Right ventricle myocardium inferior (tissue), 1 donor: Measurements from ENCODE around the gene DPP3. TPM values are rescaled to one million over a fixed set of nuclear protein-coding genes. Genes with fewer than 3 reads are reported as not detected.
A peak's percentile ranks its signal among the peaks of the same experiment; 100 is the strongest.
"Not testable (repeated sequence)": the region's sequence is repeated elsewhere in the genome, so short reads cannot be mapped to it uniquely, and the experiment has no call there.

Experiments used
- ATAC-seq: fragments of 200-7000 bp; cut with Tn5 transposase; one replicate; pipeline ENCODE4 v1.9.1; 2020; ENCODE audit warnings: mild to moderate bottlenecking, moderate library complexity
- DNase-seq: peaks from one replicate; pipeline ENCODE4 v3.0.0; 2021; ENCODE audit errors: missing footprints
- intact Hi-C: fragments of 100-400 bp; cut with DNase I; formaldehyde crosslinking; loops from one replicate; pipeline ENCODE4 v1.11.0; 2022
- long read RNA-seq: library from polyadenylated mRNA; unstranded; transcript quantifications from one replicate; pipeline ENCODE4 v2.0.0, GENCODE V29; 2021
- total RNA-seq: library from RNA; stranded (reverse); fragmentation: NEBNext Ultra II Directional; extraction: Animal tissue kit (Norgen Biotek cat#: 25700); gene quantifications from one replicate; pipeline ENCODE4 v1.2.1, GENCODE V29; 2021
- donor health status: DM: no; HTN: yes; CAD: no; lungs with severe emphysema.

The DPP3 gene, protein sequence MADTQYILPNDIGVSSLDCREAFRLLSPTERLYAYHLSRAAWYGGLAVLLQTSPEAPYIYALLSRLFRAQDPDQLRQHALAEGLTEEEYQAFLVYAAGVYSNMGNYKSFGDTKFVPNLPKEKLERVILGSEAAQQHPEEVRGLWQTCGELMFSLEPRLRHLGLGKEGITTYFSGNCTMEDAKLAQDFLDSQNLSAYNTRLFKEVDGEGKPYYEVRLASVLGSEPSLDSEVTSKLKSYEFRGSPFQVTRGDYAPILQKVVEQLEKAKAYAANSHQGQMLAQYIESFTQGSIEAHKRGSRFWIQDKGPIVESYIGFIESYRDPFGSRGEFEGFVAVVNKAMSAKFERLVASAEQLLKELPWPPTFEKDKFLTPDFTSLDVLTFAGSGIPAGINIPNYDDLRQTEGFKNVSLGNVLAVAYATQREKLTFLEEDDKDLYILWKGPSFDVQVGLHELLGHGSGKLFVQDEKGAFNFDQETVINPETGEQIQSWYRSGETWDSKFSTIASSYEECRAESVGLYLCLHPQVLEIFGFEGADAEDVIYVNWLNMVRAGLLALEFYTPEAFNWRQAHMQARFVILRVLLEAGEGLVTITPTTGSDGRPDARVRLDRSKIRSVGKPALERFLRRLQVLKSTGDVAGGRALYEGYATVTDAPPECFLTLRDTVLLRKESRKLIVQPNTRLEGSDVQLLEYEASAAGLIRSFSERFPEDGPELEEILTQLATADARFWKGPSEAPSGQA
- 15.8 TPM for total RNA-seq
- long read RNA-seq, partial matches to known transcripts = 3 of 10 reads
- long read RNA-seq, other reads (novel, unspliced or antisense) = 2 of 10 reads

DNA sequence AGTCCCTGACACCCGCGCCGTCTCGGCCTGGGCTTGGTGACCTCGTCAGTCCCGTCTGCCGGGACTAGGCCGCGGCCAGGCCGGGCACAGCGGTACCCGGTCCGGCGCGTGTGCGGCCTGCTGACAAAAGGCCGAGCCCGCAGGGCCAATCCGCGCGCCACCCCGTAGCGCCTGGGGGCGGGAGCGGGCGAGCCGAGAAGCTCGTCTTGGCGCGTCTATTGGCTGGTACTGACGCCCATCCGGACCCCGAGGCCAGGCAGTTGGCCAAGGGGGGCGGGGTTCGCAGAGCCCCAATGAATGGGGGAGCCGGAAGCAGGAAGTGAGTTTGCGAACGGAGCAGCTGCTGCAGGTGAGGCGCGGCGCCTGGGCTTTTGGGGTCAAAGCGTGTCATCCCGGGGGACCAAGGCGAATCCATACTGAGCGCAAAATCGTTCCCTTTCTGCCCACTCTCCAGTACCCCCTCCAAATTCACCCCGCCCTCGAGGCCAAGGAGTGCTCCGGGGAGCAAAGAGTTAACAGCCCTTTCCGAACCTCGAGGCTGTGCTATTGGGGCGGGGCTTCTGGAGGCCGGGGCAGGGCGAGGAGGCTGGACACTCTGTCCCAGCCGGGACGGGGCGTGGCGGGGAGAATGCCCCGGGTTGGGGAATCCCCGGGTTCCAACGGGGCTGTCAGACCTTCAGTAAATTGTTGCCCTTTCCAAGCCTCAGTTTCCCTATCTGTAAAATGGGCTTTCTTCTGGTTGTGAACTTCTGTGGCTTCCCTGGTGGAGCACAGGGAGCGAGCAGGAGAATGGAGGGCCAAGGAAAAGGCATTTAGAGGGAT lies at the start of gene DPP3:
DPP3 (plus strand) TSS at position 318 of the 822 bp plus-strand sequence. CDS start 1,767 bp downstream, outside the sequence.
- ATAC-seq = peak; percentile 96
- intact Hi-C loops = loop anchor here (2.0 kb wide), 1 partner anchor 14 kb away; the partner anchor contains the start of gene PELI3
- peak; percentile 98 for DNase-seq

DNA sequence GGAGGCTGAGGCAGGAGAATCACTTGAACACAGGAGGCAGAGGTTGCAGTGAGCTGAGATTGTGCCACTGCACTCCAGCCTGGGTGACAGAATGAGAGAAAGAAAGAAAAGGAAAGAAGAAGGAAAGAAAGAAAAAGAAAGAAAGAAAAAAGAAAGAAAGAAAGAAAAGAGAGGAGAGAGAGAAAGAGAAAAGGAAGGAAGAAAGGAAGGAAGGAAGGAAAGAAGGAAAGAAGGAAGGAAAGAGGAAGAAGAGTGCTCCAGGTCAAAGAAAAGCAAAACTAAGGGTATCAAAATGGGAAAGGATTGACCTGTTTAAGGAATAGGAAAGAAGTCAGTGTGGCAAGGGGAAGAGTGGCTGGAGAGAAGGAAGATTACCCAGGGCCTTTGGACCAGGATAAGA lies 48.9 kb upstream of the DPP3 start:
- ATAC-seq, DNase-seq, intact Hi-C loops: not testable (repeated sequence)

DNA sequence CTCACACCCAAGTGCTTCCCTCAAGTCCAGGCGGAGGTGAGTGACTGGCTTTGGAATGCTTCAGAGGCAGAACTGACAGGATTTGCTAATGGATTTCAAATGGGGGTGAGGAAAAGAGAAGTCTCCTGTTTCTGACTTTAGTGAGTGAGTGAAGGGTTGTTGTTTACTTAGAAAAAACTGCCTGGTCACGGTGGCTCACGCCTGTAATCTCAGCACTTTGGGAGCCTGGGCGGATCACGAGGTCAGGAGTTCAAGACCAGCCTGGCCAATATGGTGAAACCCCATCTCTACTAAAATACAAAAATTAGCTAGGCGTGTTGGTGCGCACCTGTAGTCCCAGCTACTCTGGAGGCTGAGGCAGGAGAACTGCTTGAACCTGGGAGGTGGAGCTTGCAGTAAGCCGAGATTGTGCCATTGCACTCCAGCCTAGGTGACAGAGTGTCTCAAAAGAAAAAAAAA lies 48.3 kb upstream of the DPP3 start:
- not testable (repeated sequence) for ATAC-seq

DNA sequence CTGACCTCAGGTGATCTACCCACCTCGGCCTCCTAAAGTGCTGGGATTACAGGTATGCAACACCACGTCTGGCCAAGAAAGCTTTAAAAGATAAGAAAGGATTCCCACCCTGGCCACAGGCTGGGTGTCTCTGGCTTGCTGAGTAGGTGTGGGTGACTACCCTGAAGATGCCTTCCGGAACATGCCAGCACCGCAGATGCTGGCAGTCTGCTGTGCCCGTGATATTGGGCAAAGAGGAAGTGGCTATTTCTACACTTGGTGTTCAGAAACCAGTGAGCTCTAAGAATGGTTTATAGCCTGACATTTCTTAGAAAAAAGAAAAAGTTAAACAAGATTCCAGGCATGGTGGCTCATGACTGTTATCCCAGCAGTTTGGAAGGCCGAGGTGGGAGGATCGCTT lies 47.6 kb upstream of the DPP3 start:
- no peak for DNase-seq
- ATAC-seq = no peak
- intact Hi-C loops = no loop called here

More for the DNA sequence above, 48.3 kb upstream of the DPP3 start:
- intact Hi-C loops, DNase-seq: not testable (repeated sequence)

DNA sequence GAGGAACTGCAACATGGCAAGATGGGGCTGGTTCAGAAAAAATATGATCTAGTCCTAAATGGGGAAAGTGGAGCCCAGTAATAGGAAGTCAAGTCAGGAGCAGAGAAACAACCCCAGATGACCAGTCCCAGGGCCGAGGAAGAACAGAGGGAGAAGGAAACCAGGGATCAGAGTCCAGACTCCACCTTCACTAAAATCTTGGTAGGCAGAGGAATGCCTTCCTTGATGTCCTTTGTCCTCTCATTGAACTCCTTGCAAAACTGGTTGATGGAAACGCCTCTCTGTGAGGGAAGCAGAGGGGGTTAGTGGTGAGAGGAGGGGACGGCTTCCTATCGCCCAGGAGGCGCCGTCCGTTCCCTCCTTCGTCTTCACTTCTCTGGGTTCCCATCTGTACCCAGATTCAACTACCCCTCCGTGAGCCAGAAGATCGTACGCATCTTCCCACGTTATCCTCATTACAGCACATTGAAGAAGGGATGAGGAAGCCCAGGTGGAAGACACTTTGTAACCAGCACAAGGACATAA lies 42.2 kb upstream of the DPP3 start:
- intact Hi-C loops = no loop called here
- ATAC-seq (no peak), DNase-seq (no peak)

DNA sequence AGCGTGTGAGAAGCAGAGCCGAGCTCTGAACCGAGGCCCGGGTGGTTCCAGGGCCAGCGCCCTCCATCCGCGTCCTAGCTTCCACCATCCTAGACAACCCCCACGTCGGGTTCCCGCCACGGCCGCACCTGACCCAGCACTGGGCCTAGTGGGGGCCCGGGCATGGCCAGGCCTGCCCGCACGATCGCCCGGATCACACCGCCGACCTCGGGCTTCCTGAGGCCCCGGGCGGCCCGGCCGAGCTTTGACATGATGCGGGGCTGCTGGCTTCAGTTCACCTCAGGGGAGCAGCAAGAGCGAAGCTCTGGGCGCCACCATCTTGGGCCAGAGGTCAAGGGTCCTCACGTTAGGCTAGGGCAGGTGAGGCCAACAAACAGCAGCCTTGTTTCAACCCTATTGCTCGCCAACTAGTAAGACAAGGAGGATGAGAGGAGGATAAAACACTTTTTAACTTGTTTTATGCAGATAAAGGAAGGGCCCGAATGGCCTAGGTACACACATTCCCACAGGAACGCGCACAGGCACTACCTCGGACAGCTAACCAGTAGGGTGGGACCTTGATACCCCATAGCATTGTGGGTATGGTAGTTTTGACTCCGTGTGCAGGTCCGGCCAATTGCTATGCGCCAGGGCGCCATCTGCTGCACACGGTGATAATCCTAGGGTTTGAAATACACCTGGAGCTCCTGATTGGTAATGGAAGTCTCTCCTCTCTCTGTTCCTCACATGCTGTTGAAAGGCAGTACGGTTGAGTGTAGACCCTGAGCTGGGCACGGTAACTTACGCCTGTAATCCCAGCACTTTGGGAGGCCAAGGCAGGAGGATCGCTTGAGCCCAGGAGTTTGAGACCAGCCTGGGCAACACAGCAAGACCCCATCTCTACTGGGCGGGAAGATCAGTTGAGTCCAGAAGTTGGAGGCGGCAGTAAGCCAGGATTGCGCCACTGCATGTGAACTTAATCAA lies 41.4 kb upstream of the DPP3 start, which contains the start of gene MRPL11:
MRPL11 (minus strand) TSS at position 345 of the 963 bp plus-strand sequence; CDS start at position 251, 94 bp downstream.
- peak; percentile 100 for ATAC-seq
- intact Hi-C loops = no loop called here
- DNase-seq = peak; percentile 94

DNA sequence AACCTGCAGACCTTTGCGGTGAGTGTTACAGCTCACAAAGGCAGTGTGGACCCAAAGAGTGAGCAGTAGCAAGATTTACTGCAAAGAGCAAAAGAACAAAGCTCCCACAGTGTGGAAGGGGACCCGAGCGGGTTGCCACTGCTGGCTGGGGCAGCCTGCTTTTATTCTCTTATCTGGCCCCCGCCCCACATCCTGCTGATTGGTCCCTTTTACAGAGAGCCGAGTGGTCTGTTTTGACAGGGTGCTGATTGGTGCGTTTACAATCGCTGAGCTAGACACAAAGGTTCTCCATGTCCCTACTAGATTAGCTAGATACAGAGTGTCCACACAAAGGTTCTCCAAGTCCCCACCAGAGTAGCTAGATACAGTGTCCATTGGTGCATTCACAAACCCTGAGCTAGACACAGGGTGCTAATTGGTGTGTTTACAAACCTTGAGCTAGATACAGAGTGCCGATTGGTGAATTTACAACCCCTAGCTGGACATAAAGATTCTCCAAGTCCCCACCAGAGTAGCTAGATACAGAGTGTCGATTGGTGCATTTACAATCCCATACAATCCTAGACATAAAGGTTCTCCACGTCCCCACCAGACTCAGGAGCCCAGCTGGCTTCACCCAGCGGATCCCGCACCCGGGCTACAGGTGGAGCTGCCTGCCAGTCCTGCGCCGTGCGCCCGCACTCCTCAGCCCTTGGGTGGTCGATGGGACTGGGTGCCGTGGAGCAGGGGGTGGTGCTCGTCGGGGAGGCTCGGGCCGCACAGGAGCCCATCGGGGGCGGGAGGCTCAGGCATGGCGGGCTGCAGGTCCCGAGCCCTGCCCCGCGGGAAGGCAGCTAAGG lies 39.9 kb upstream of the DPP3 start:
- intact Hi-C loops = not testable (repeated sequence)

DNA sequence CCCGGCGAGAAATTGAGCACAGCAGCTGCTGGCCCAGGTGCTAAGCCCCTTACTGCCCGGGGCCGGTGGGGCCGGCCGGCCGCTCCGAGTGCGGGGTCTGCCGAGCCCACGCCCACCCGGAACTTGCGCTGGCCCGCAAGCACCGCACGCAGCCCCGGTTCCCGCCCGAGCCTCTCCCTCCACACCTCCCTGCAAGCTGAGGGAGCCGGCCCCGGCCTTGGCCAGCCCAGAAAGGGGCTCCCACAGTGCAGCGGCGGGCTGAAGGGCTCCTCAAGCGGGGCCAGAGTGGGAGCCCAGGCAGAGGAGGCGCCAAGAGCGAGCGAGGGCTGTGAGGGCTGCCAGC lies 39.3 kb upstream of the DPP3 start:
- ATAC-seq, DNase-seq, intact Hi-C loops: not testable (repeated sequence)

More for the DNA sequence above, 39.9 kb upstream of the DPP3 start:
- not testable (repeated sequence) for ATAC-seq, DNase-seq

DNA sequence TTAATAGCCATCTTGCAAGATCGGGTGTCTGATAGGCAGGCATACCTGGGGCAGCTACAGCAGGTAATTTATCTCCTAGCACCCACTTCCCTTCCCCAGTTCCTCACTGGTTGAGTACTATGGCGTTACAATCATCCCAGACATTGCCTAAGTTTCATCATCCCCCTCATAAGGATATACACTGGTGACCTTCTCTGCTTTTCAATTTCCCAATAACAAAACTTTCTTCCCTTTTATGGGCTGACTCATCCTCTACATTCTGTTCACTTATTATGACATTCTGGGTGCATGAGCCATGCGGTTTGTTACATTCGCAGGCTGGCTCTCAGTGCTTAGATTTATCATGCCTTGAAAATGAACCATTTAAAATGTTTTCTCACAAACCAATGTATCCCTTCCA lies 36.6 kb upstream of the DPP3 start:
- DNase-seq = no peak
- no peak for ATAC-seq
- intact Hi-C loops = no loop called here

DNA sequence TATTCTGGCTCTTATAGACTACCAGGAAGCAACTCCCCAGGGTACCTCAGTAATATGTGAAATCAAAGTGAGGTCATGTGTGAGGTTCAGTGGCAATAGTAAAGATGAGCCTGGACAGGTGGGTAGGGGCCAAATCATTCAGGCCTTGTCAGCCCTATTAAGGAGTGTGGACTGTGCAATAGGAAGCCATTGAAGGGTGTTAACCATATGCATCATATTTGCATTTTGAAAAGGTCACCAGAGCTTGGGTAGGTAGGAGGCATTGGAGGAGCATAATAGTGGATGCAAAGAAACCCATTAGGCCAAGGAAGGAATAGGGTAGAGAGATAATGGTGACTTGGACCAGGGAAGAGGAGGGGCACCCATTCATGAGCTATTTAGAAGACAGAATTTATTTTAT lies 33.2 kb upstream of the DPP3 start:
- DNase-seq (no peak), ATAC-seq (no peak)
- intact Hi-C loops = no loop called here

DNA sequence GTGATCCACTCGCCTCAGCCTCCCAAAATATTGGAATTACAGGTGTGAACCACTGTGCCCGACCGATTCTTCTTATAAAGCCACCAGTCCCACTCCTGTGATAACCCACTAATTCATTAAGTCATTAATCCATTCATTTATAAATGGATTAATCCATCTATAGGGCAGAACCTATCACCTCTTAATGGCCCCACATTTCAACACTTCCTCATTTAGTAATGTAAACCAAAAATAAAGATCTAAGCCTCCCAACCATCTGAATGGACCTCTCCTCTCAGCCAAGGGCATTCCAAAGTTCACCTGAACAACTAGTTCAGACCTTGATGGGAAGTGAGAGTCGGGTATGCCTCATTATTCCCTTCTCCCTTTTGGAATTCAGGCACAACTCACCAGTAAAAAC lies 31.7 kb upstream of the DPP3 start:
- ATAC-seq (no peak), DNase-seq (no peak)
- intact Hi-C loops = no loop called here

DNA sequence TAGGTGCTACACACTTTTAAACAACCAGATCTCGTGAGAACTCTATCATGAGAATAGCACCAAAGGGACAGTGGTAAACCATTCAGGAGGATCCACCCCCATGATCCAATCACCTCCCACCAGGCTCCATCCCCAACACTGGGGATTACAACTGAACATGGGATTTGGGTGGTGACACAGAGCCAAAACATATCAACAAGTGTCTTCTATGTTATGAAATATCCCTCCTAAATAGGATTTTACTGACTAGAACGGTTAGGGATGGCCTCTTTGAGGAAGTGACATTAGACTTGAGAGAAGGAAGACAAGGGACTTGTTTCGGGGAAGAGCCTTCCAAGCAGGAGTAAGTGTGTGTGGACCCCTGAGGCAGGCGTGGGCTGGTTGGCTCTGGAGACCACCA lies 29.7 kb upstream of the DPP3 start:
- ATAC-seq (no peak), DNase-seq (no peak)
- intact Hi-C loops = no loop called here

DNA sequence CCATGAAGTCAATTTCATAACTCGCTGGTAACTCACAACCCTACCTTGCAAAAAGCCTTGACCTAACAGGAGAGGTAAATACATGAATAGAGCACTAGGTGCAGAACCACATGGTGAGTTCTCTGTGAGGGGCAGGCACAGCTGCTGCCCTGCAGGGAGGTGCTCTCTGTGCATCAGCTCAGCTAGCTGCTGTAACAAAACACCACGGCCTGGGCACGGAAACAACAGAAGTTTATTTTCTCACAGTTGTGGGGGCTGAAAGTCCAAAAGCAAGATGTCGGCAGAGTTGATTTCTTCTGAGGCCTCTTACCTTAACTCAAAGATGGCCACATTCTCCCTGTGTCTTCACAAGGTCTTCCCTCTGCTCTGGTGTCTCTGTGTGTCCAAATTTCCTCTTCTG lies 28.6 kb upstream of the DPP3 start:
- intact Hi-C loops = no loop called here
- no peak for DNase-seq
- no peak for ATAC-seq

DNA sequence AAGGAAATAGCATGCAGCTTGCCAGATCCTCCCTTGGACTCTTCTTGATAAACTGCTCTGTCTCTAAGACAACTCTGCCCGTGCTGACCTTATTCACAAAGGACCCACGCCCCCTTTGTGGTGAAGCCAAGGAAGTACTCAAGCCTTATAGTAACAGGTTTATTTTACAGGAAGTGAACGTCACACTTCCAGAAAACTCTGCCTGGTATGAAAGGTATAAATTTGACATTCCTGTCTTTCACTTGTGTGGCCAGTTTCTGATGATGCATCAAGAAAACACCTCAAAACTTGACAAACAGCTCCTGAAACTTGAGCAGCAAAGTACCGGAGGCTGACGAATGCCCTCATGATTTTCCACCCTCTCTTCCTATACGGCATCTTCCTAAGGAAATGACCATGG lies 26.0 kb upstream of the DPP3 start:
- ATAC-seq (no peak), DNase-seq (no peak)
- intact Hi-C loops = no loop called here

DNA sequence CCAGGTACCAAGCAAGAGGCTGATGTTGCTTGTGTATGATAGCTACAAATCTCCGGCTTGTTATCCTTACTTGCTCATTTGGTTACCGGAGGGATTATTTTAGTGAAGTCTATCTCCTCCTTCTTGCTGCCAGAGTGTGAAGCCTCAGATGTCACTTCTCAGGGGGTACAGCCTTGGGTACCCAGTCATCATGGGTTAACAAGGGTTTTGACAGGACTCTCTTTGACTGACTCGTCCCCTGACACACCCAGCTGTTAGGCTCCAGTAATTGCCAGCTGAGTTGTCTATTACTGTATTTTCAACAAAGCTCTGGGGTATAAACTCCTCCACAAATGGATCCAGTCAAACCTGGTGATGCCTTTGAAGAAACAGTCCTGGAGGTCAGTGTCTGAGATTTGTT lies 25.4 kb upstream of the DPP3 start:
- ATAC-seq = no peak
- intact Hi-C loops = no loop called here
- no peak for DNase-seq

DNA sequence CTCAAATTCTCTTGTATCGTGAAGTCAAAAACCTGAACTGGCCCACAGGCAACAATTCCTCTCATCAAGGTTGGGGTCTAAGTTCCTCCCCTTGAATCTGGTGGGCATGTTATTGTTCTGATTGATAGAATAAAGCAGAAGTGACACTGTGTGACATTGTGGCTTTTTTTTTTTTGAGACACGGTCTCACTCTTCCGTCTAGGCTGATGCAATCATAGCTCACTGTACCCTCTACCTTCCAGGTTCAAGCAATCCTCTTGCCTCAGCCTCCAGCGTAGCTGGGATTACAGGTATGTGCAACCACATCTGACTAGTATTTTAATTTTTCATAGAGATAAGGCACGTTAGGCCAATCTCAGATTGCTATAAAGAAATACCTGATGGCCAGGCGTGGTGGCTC lies 22.4 kb upstream of the DPP3 start:
- no peak for DNase-seq
- ATAC-seq = no peak
- intact Hi-C loops = no loop called here
